HepG2 (cell line): ENCODE measurements around the gene ID3. TPM values are rescaled to one million over a fixed set of nuclear protein-coding genes. Genes with fewer than 3 reads are reported as not detected.

Experiments
- ATRX ChIP-seq: sonication (generic); formaldehyde crosslinking; IDR thresholded peaks from 2 replicates; pipeline ENCODE4 v1.4.0; 2020; ENCODE audit warnings: missing genetic modification reagents, borderline replicate concordance
- GPN1 ChIP-seq: sonication (generic); formaldehyde crosslinking; IDR thresholded peaks from 2 replicates; pipeline ENCODE4 v1.5.1; 2020; ENCODE audit warnings: missing genetic modification reagents, borderline replicate concordance
- HCFC1 ChIP-seq: fragments of 150-350 bp; IDR thresholded peaks from 2 replicates; pipeline ENCODE4 v1.6.1; 2014; ENCODE audit warnings: low read depth, low read length
- NFIC ChIP-seq: IDR thresholded peaks from 2 replicates; pipeline ENCODE4 v1.6.1; 2012; ENCODE audit warnings: mild to moderate bottlenecking, low read length, inconsistent platforms
- RBM22 ChIP-seq: fragments of 200-400 bp; formaldehyde crosslinking; optimal IDR thresholded peaks from 2 replicates; pipeline ENCODE3; 2017; ENCODE audit warnings: mild to moderate bottlenecking, low read length, moderate library complexity
- SMC3 ChIP-seq: IDR thresholded peaks from 2 replicates; pipeline ENCODE4 v1.6.1; 2011; ENCODE audit warnings: low read length, improper control_type of control experiment
- ZBTB46 ChIP-seq: sonication (generic); formaldehyde crosslinking; IDR thresholded peaks from 2 replicates; pipeline ENCODE4 v1.4.0; 2020; ENCODE audit warnings: mild to moderate bottlenecking, missing genetic modification reagents, borderline replicate concordance
- ZKSCAN5 ChIP-seq: sonication (generic); formaldehyde crosslinking; IDR thresholded peaks from 2 replicates; pipeline ENCODE4 v1.5.1; 2020; ENCODE audit warnings: mild to moderate bottlenecking, missing genetic modification reagents
- ZNF280B ChIP-seq: sonication (generic); formaldehyde crosslinking; IDR thresholded peaks from 2 replicates; pipeline ENCODE4 v1.5.0; 2020; ENCODE audit warnings: missing genetic modification reagents, mild to moderate bottlenecking, borderline replicate concordance
- ZNF776 ChIP-seq: sonication (generic); formaldehyde crosslinking; IDR thresholded peaks from 2 replicates; pipeline ENCODE4 v1.4.0; 2020; ENCODE audit warnings: mild to moderate bottlenecking, missing genetic modification reagents
- ZNF83 ChIP-seq: sonication (generic); formaldehyde crosslinking; IDR thresholded peaks from 2 replicates; pipeline ENCODE4 v1.4.0; 2020; ENCODE audit warnings: missing genetic modification reagents, mild to moderate bottlenecking, borderline replicate concordance
- ZSCAN5A ChIP-seq: sonication (generic); formaldehyde crosslinking; IDR thresholded peaks from 2 replicates; pipeline ENCODE4 v1.8.0; 2022; ENCODE audit warnings: mild to moderate bottlenecking, missing genetic modification reagents, borderline replicate concordance
- polyA plus RNA-seq, 8 experiments: library from polyadenylated mRNA; depleted of rRNA in 3 of 8; stranded (reverse) in 7 of 8; unstranded in 1 of 8; fragments of >200 nt; fragmentation: Illumina TruSeq in 4 of 8; extraction: Trizol in 4 of 8; gene quantifications; 2 replicates each; pipeline versions ENCODE4 v1.2.1 to v1.2.3, GENCODE V29; 2011 to 2016; ENCODE audit warnings: low read depth in 4 of 8, missing spikeins in 1 of 8, mixed read lengths in 1 of 8; ENCODE audit not compliant: insufficient read depth in 1 of 8
- total RNA-seq, 5 experiments: library from RNA; depleted of rRNA; stranded (reverse); fragments of >200 nt; fragmentation: Illumina TruSeq; extraction: Trizol; gene quantifications; 2 replicates each; pipeline ENCODE4 v1.2.3, GENCODE V29; 2016; ENCODE audit warnings: low read depth in 1 of 5
- TF ChIP-seq, protein P1 (sequence below): sonication (generic); formaldehyde crosslinking; IDR thresholded peaks from 2 replicates; pipeline ENCODE4 v1.5.1; 2020; ENCODE audit warnings: missing genetic modification reagents, mild to moderate bottlenecking, borderline replicate concordance
- TF ChIP-seq, protein P2 (sequence below): sonication (generic); formaldehyde crosslinking; IDR thresholded peaks from 2 replicates; pipeline ENCODE4 v1.8.1; 2023; ENCODE audit warnings: mild to moderate bottlenecking, missing genetic modification reagents
- TF ChIP-seq, protein P3 (sequence below): sonication (generic); formaldehyde crosslinking; IDR thresholded peaks from 2 replicates; pipeline ENCODE4 v1.4.0; 2020; ENCODE audit warnings: missing genetic modification reagents
- TF ChIP-seq, protein P4 (sequence below): sonication (generic); formaldehyde crosslinking; IDR thresholded peaks from 2 replicates; pipeline ENCODE4 v1.4.0; 2020; ENCODE audit warnings: missing genetic modification reagents, borderline replicate concordance

Gene ID3
- total and polyA plus RNA-seq, 2 of the 13 experiments (the other 11 are each of a cell fraction or from before 2014, with no cell fraction given) = 64.8 to 115 TPM

- TF ChIP-seq, protein P1, sequence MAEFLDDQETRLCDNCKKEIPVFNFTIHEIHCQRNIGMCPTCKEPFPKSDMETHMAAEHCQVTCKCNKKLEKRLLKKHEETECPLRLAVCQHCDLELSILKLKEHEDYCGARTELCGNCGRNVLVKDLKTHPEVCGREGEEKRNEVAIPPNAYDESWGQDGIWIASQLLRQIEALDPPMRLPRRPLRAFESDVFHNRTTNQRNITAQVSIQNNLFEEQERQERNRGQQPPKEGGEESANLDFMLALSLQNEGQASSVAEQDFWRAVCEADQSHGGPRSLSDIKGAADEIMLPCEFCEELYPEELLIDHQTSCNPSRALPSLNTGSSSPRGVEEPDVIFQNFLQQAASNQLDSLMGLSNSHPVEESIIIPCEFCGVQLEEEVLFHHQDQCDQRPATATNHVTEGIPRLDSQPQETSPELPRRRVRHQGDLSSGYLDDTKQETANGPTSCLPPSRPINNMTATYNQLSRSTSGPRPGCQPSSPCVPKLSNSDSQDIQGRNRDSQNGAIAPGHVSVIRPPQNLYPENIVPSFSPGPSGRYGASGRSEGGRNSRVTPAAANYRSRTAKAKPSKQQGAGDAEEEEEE = 0 out of 2 replicates have a peak, but pooled peaks have one; percentile 48
- TF ChIP-seq ZNF83 (CRISPR knock-in tag) = no peak
- TF ChIP-seq, protein P2, sequence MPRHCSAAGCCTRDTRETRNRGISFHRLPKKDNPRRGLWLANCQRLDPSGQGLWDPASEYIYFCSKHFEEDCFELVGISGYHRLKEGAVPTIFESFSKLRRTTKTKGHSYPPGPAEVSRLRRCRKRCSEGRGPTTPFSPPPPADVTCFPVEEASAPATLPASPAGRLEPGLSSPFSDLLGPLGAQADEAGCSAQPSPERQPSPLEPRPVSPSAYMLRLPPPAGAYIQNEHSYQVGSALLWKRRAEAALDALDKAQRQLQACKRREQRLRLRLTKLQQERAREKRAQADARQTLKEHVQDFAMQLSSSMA (CRISPR knock-in tag) = 0 out of 2 replicates have a peak, but pooled peaks have one; percentile 10
- TF ChIP-seq ZKSCAN5 = no peak
- no peak for TF ChIP-seq GPN1
- no peak for TF ChIP-seq RBM22
- TF ChIP-seq, protein P3, sequence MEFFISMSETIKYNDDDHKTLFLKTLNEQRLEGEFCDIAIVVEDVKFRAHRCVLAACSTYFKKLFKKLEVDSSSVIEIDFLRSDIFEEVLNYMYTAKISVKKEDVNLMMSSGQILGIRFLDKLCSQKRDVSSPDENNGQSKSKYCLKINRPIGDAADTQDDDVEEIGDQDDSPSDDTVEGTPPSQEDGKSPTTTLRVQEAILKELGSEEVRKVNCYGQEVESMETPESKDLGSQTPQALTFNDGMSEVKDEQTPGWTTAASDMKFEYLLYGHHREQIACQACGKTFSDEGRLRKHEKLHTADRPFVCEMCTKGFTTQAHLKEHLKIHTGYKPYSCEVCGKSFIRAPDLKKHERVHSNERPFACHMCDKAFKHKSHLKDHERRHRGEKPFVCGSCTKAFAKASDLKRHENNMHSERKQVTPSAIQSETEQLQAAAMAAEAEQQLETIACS (CRISPR knock-in tag) = no peak
- TF ChIP-seq SMC3 = no peak
- TF ChIP-seq, protein P4, sequence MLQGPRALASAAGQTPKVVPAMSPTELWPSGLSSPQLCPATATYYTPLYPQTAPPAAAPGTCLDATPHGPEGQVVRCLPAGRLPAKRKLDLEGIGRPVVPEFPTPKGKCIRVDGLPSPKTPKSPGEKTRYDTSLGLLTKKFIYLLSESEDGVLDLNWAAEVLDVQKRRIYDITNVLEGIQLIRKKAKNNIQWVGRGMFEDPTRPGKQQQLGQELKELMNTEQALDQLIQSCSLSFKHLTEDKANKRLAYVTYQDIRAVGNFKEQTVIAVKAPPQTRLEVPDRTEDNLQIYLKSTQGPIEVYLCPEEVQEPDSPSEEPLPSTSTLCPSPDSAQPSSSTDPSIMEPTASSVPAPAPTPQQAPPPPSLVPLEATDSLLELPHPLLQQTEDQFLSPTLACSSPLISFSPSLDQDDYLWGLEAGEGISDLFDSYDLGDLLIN (CRISPR knock-in tag) = no peak
- no peak for TF ChIP-seq NFIC
- no peak for TF ChIP-seq ZBTB46
- TF ChIP-seq ZNF280B (CRISPR knock-in tag) = no peak
- TF ChIP-seq ZSCAN5A = no peak
- TF ChIP-seq ATRX (CRISPR knock-in tag) = no peak
- no peak for TF ChIP-seq ZNF776 (CRISPR knock-in tag)
- TF ChIP-seq HCFC1 = no peak
Observed at GRCh38 chr1:23554481-23555269, 4.6 kb downstream of the ID3 start (continued).
